Right atrium auricular region (tissue), 2 donors: ENCODE measurements around the gene CRYBG1. TPM values are rescaled to one million over a fixed set of nuclear protein-coding genes. Genes with fewer than 3 reads are reported as not detected.

ENCODE experiments used
- DNase-seq: peaks from one replicate; pipeline ENCODE4 v3.0.0-alpha.2; 2019; ENCODE audit warnings: low spot score
- H3K27ac ChIP-seq, 2 donors: fragments of 200-600 bp; sonication (generic); 1 replicate in 1 of 2; 2 replicates in 1 of 2; pipeline ENCODE4 v1.5.1; 2016 to 2019
- H3K27me3 ChIP-seq, 2 donors: fragments of 200-600 bp; sonication (generic); one replicate each; pipeline versions ENCODE4 v1.5.1 to v1.6.0; 2017 to 2019
- H3K36me3 ChIP-seq: fragments of 200-600 bp; sonication (generic); one replicate; pipeline ENCODE4 v1.5.1; 2016
- H3K4me1 ChIP-seq, 2 donors: fragments of 200-600 bp; sonication (generic); one replicate each; pipeline versions ENCODE4 v1.5.1 to v1.6.0; 2017 to 2019
- H3K4me3 ChIP-seq, 2 donors: fragments of 200-600 bp; sonication (generic); 1 replicate in 1 of 2; 2 replicates in 1 of 2; pipeline ENCODE4 v1.5.1; 2017 to 2019; ENCODE audit warnings: mild to moderate bottlenecking in 1 of 2, moderate library complexity in 1 of 2
- H3K9me3 ChIP-seq, 2 donors: fragments of 200-600 bp; sonication (generic); one replicate each; pipeline ENCODE4 v1.5.1; 2019
- total RNA-seq, 2 donors: library from RNA; depleted of rRNA; stranded (reverse); fragments of >200 nt; gene quantifications; one replicate each; pipeline ENCODE4 v1.1.0, GENCODE V29; 2016
- TF ChIP-seq, protein P1 (sequence below), 2 donors: fragments of 200-600 bp; sonication (generic); IDR thresholded peaks; one replicate each; pipeline ENCODE4 v1.5.1; 2019; ENCODE audit warnings: antibody characterized with exemption in 2 of 2

Gene CRYBG1
- total RNA-seq, 2 donors from 2014 or later, result 1.6 to 1.9 TPM

DNA sequence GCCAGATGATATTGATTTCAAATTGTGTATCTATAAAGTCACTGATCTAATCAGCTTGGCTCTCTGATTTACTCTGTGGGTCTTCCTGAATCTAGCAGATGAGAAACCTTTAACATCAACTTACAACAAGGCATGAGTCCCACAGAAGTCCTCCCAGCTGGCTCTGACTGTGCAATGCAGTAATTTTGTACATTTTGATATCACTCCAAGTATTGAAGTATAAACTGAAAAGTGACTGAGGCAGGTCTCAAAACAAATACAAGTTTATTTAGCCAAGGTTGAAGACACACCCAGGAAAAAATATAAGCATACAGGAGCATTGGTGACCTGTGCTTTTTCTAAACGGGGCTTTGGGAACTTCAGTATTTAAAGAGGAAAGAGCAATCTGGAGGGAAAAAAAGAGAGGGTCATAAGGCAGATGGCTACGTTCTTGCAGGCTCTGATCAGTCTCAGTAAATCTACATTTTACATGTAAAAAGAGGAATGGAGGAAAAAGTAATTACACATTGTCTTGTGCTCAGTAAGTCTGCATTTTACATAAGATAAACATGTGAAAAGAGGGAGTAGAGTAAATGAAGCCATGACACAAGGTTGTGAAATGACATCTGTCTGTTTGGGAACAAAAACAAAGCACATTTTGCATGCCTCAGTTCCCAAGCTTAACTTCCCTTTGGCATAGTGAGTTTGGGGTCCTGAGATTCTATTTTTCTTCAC, 59.5 kb downstream of the CRYBG1 start:
- no peaks in the 10 kb centered on the region for H3K27me3 ChIP-seq
- no peak for DNase-seq
- TF ChIP-seq, protein P1, sequence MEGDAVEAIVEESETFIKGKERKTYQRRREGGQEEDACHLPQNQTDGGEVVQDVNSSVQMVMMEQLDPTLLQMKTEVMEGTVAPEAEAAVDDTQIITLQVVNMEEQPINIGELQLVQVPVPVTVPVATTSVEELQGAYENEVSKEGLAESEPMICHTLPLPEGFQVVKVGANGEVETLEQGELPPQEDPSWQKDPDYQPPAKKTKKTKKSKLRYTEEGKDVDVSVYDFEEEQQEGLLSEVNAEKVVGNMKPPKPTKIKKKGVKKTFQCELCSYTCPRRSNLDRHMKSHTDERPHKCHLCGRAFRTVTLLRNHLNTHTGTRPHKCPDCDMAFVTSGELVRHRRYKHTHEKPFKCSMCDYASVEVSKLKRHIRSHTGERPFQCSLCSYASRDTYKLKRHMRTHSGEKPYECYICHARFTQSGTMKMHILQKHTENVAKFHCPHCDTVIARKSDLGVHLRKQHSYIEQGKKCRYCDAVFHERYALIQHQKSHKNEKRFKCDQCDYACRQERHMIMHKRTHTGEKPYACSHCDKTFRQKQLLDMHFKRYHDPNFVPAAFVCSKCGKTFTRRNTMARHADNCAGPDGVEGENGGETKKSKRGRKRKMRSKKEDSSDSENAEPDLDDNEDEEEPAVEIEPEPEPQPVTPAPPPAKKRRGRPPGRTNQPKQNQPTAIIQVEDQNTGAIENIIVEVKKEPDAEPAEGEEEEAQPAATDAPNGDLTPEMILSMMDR (IDR thresholded peaks at IDR 0.05), result no peak
- H3K27ac ChIP-seq, result no peak overlapping the region
- H3K4me3 ChIP-seq, result no peak overlapping the region
- H3K9me3 ChIP-seq, result no peaks in the 10 kb centered on the region
- no peaks in the 10 kb centered on the region for H3K4me1 ChIP-seq
- no peaks in the 10 kb centered on the region for H3K36me3 ChIP-seq

DNA sequence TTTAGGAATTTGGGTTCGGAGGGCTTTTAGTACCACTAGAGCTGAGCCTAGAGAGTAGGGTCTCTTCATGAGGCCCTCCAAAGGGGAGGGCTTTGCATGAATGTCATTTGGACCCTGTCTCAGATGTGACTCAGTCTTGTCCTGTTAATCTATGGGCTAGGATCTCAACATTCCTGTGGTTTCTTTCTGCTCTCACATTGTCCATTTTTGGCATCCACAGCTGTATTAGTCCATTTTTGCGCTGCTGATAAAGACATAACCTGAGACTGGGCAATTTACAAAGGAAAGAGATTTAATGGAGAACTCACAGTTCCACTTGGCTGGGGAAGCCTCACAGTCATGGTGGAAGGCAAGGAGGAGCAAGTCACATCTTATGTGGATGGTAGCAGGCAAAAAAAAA, 61.0 kb downstream of the CRYBG1 start:
- DNase-seq, result no peak
- no peak overlapping the region for H3K4me3 ChIP-seq
- H3K36me3 ChIP-seq, result no peaks in the 10 kb centered on the region
- H3K27me3 ChIP-seq, result no peaks in the 10 kb centered on the region
- no peak overlapping the region for H3K27ac ChIP-seq
- no peaks in the 10 kb centered on the region for H3K9me3 ChIP-seq
- H3K4me1 ChIP-seq, result no peaks in the 10 kb centered on the region
- TF ChIP-seq, protein P1 (IDR thresholded peaks at IDR 0.05), result no peak

DNA sequence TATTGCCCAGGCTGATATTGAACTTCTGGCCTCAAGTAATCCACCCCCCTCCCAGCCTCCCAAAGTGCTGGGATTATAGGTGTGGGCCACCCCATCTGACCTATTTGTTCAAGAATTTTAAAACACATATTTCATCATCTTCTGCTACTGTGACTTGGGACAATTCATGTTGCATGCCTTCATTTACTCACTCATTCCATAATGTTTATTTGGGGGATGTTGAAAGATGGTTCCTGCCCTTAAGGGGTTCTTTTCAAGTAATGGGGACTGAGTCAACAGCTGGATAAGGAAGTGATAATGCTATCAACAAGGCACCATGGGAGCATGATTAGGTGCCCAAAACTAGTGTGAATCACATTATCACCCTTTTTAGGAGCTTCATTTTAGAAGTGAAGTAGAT, 62.0 kb downstream of the CRYBG1 start:
- Histone ChIP-seq H3K4me3 (no peak overlapping the region), H3K4me1 (no peaks in the 10 kb centered on the region), H3K9me3 (no peaks in the 10 kb centered on the region), H3K27me3 (no peaks in the 10 kb centered on the region), H3K36me3 (no peaks in the 10 kb centered on the region), H3K27ac (no peak overlapping the region)
- TF ChIP-seq, protein P1 (IDR thresholded peaks at IDR 0.05), result no peak
- no peak for DNase-seq

DNA sequence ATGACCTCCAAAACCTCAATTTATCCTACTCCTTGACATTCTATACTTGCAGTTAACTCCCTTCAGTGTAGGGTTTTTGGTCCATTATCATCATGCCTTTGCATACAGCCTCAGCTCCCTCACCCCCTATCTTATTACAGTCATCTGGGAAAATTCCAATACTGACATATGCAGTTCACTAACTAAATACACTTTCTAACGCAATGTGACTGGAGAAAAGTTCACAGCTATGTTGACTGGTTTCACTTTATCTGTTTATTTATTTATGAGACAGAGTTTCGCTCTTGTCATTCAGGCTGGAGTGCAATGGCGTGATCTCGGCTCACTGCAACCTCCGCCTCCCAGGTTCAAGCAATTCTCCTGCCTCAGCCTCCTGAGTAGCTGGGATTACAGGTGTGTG, 64.9 kb downstream of the CRYBG1 start:
- no peaks in the 10 kb centered on the region for H3K36me3 ChIP-seq
- H3K4me1 ChIP-seq, result no peaks in the 10 kb centered on the region
- no peak for DNase-seq
- no peak overlapping the region for H3K4me3 ChIP-seq
- TF ChIP-seq, protein P1 (IDR thresholded peaks at IDR 0.05), result no peak
- H3K27me3 ChIP-seq, result no peaks in the 10 kb centered on the region
- H3K27ac ChIP-seq, result no peak overlapping the region
- H3K9me3 ChIP-seq, result no peaks in the 10 kb centered on the region

DNA sequence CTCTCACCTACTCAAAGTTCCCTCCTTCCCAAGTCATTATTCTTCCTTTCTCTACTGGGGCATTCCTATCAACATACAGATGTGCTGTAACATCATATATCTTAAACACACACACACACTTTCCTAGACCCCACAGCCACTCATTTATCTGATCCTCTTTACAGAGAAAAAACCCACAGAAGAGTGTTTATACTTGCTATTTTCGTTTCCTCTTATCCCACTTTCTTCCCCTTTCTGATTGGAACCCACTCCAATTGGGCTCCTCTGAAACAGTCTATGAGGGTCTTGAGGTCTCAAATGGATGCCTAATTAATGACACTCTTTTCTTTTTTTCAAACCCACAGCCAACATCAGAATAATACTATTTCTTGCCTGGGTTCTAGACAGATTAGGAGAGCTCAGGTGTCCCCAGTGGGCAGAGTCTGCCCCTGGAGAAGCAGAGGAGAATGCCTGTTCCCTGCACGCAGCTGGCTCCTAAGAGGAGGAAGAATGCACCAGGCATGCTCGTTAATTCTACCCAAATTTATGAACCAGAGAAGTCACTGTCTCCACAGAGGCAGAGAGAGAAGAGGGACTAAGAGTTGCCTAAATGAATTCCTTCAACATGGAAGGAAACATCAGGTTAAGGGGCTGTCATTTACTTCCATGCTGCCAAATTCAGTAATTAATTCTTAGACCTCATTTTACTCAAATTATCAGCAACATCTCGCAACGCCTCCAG, 65.9 kb downstream of the CRYBG1 start:
- H3K4me3 ChIP-seq, result no peak overlapping the region
- H3K27me3 ChIP-seq, result no peaks in the 10 kb centered on the region
- TF ChIP-seq, protein P1 (IDR thresholded peaks at IDR 0.05), result no peak
- no peak for DNase-seq
- no peaks in the 10 kb centered on the region for H3K4me1 ChIP-seq
- no peaks in the 10 kb centered on the region for H3K36me3 ChIP-seq
- no peak overlapping the region for H3K27ac ChIP-seq
- H3K9me3 ChIP-seq, result no peaks in the 10 kb centered on the region
